GM13976 (cell line): ENCODE data around the gene EGFL6.

Source experiments
- DNase-seq: peaks from one replicate; pipeline ENCODE4 v3.0.0; 2012; ENCODE audit warnings: low spot score
- CTCF ChIP-seq: IDR thresholded peaks from 2 replicates; pipeline ENCODE4 v1.5.1; 2012; ENCODE audit warnings: borderline replicate concordance, mild to moderate bottlenecking; ENCODE audit not compliant: insufficient read depth; ENCODE audit errors: extremely low read depth, missing control alignments, control extremely low read depth
- in situ Hi-C: fragments of 300-500 bp; cut with MboI; formaldehyde crosslinking; loops from one replicate; pipeline ENCODE4 v1.12.0; 2022; ENCODE audit warnings: low sequenced_read_pairs, mixed read lengths, inconsistent platforms; ENCODE audit not compliant: unreplicated experiment

Gene EGFL6

GRCh38 chrX:13536551-13536950, 32.9 kb upstream of the EGFL6 start:
- no peak for TF ChIP-seq CTCF
- no peak for DNase-seq

GRCh38 chrX:13538414-13538813, 31.0 kb upstream of the EGFL6 start:
- in situ Hi-C loops = no loop called here
- DNase-seq = no peak
- no peak for TF ChIP-seq CTCF

More at GRCh38 chrX:13536551-13536950, 32.9 kb upstream of the EGFL6 start:
- in situ Hi-C loops = no loop called here

- in situ Hi-C loops = no loop called here
- DNase-seq = no peak
- TF ChIP-seq CTCF = no peak
Observed at GRCh38 chrX:13540602-13541001, 28.8 kb upstream of the EGFL6 start.

- DNase-seq = no peak
- no peak for TF ChIP-seq CTCF
- in situ Hi-C loops = no loop called here
Observed at GRCh38 chrX:13545726-13546125, 23.7 kb upstream of the EGFL6 start.

GRCh38 chrX:13547671-13548070, 21.7 kb upstream of the EGFL6 start:
- no peak for DNase-seq
- TF ChIP-seq CTCF = no peak
- in situ Hi-C loops = no loop called here

- no peak for DNase-seq
- no peak for TF ChIP-seq CTCF
- in situ Hi-C loops = no loop called here
Observed at GRCh38 chrX:13550346-13550745, 19.1 kb upstream of the EGFL6 start.

GRCh38 chrX:13551610-13552009, 17.8 kb upstream of the EGFL6 start:
- in situ Hi-C loops = no loop called here
- no peak for DNase-seq
- TF ChIP-seq CTCF = no peak
